GM21529 (cell line): ENCODE measurements around the gene GET4.
"Not testable (repeated sequence)": the region's sequence is repeated elsewhere in the genome, so short reads cannot be mapped to it uniquely, and the experiment has no call there.

Source experiments
- ATAC-seq: cut with Tn5 transposase; IDR thresholded peaks from one replicate; pipeline ENCODE4 v1.9.1; 2021; ENCODE audit not compliant: unreplicated experiment

Gene GET4

GRCh38 chr7:868189-868486 lies 8.2 kb upstream of the GET4 start:
- ATAC-seq: no peak

GRCh38 chr7:869348-869747 lies 7.0 kb upstream of the GET4 start:
- ATAC-seq: no peak

GRCh38 chr7:871900-872537 lies 4.3 kb upstream of the GET4 start:
- no peak for ATAC-seq

DNA sequence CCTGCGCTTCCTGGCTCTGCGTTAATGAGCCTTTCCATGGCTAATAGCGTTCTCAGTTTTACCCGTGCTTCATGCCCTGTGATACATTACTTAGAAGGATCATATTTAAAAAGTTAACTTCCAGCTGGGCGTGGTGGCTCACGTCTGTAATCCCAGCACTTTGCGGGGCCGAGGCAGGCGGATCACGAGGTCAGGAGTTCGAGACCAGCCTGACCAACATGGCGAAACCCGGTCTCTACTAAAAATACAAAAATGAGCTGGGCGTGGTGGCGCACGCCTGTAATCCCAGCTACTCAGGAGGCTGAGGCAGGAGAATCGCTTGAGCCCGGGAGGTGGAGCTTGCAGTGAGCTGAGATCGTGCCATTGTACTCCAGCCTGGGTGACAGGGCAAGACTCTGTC lies 3.7 kb upstream of the GET4 start:
- not testable (repeated sequence) for ATAC-seq

GRCh38 chr7:873367-874002 lies 2.9 kb upstream of the GET4 start:
- no peak for ATAC-seq

- no peak for ATAC-seq
Measured at GRCh38 chr7:874031-874749, 2.2 kb upstream of the GET4 start.

DNA sequence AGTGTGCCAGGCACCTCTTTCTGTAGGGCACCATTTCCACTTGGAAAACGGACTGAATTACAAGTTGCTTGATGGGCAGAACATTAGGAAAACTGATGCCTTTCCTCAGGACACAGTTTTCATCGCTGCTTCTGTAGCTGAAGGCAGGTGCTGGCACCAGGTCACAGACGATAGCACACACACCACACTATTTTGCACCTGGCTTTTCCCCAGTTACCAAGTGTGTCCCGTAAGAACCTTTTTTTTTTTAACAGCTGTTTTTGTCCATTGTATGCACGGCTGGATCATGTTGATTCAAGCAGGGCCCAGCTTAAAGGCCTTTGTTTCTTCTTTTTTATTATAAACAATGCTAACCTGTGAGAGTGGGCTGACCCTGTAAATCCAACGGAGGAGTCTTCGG lies 1.3 kb upstream of the GET4 start:
- ATAC-seq: no peak

GRCh38 chr7:875476-876076 lies 778 bp upstream of the GET4 start:
- no peak for ATAC-seq

- peak; percentile 27 for ATAC-seq
Measured at GRCh38 chr7:876972-877311, 588 bp downstream of the GET4 start.

DNA sequence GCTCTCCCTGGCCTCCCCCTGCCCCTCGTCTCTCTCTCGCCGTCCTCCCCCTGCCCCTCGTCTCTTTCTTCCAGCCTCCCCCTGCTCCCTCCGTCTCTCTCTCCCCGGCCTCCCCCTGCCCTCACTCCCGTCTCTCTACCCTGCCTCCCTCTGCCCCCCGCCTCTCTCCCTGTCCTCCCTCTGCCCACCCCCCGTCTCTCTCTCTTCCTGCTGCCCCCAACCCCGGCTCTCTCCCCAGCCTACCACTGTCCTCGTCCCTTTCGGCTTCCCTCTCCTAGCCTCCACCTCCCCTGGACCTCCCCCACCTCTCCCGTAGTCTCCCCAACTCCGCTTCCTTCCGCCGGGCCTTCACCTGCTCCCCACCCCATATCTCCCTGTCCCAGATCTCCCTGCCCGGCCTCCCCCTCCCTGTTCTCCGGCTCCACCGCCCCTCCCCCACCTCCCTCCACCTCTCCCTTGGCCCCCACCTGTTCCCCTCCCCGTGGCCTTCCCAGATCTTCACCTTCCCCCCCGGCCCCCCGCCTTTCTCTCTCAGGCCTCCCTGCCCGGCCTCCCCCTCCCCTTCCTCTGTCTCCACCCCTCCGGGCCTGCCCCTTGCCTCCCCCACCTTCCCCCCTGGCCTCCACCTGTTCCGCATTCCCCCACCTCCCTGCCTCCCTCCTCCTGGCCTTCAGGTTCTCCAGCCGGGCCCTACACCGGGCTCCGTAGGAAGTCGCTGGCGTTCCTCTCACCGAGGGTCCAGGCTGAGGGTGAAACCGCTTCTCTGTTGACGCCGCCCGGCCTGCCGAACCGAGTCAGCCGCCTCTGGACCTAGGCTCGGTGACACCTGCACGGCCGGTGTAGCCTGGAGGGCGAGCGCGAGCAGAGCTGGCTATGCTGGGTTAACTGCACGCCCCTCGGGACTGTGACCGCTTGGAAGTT lies 1.2 kb downstream of the GET4 start:
- ATAC-seq: no peak

DNA sequence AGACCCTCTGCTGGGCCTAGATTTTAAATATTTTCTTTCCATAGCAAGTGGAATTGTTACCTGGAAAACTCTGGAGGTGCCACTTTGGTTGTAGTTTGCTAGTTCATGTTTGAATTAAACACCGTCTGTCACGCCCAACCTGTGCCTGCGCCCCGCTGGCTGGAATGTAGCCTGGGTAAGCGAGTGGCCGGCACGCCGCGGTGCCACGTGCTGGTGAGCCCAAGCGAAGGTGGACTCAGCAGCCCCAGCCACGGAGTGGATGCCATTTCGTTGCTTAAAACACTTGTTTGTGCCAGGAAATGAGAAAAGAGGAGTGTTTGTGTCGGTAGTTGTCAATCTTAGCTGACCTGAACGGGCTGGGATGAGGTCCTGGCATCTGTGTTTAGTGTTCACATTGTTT lies 2.7 kb downstream of the GET4 start:
- ATAC-seq: no peak

GRCh38 chr7:879706-880105 lies 3.4 kb downstream of the GET4 start:
- ATAC-seq: no peak

DNA sequence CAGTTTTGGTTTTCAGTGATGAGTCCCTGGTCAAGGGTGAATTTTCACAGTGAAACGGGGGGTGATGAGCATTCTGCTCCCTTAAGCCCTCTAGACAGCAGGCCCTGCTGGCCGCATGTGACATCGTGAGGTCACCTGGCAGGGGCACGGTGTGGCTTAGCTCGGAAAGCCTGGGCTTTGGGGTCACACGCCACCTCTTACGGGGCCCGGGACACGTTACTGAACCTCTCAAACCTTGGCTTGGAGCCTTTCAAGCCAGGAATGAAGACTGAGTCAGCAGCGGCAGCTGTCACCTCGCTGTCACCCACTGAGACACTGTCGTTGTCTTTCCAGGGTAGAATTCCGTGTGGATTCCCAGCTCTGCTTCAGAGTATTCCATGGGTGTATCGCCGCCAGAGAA lies 4.1 kb downstream of the GET4 start:
- no peak for ATAC-seq

GRCh38 chr7:881441-882234 lies 5.3 kb downstream of the GET4 start:
- ATAC-seq: no peak

DNA sequence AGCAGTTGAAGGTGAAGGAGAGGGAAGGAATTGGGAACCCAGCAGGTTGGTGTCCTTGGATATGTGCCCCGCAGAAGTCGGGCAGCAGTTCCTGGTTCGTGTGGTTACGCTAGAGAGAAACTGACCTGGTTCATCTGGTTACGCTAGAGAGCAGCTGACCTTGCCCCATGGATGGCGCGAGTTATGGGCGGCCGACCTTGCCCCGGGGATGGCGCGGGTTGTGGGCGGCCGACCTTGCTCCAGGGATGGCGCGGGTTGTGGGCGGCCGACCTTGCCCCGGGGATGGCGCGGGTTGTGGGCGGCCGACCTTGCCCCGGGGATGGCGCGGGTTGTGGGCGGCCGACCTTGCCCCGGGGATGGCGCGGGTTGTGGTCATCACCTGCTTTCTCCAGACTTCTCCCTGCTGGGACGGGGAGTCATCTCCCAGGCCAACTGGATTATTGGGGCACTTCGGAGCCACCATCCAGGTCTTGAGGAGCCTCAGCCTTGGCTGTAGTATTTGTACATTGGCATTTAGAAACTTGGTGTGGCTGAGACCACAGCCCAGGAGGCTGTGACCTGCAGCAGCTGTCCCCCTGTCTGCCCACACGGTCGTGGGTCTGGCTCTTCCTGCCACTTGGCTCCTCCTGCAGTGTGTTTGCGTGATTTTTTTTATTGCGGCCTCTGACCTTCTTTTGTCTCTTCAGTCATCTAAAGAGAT lies 6.1 kb downstream of the GET4 start:
- ATAC-seq: no peak

GRCh38 chr7:883055-884021 lies 7.0 kb downstream of the GET4 start:
- no peak for ATAC-seq

DNA sequence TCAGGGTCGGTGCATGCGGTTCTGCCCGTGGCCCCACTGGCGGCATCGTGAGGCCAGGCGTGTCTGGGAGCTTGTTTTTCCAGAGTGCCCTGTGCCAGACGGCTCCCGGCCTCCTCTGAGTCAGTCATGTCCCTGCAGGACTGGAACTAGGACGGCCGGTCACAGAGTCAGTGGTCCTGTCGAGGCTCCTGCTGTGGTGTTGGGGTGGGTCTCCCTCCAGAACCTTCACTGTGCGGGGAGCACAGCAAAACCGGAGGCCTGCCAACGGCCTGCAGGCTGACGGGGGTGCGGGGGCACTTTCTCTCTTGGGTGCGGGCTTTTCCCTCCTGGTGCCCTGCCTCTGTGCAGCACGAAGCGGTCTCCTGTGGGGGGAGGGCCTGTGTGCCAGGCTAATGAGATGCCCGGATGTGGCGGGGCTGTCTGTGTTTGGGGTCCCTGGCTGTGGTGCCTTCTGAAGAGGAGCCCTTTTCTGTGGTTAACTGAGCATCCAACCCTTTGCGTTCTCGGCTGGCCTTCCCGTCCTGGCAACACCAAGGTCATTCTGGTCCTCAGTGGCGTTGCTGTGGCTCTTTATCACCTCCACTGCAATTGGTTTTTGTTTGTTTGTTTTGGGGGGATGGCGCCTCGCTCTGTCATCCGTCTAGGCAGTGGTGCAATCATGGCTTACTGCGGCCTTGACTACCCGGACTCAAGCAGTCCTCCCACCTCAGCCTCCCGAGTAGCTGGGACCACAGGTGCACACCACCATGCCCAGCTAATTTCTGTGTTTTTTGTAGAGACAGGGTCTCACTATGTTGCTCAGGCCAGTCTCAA lies 8.0 kb downstream of the GET4 start:
- no peak for ATAC-seq
